Measurements from ENCODE around the gene CSNK1G2. TPM values are rescaled to one million over a fixed set of nuclear protein-coding genes. Genes with fewer than 3 reads are reported as not detected.

CSNK1G2 gene
- total and polyA plus RNA-seq, 11 donors = 18.2 to 42.7 (median 24.6) TPM

- Histone ChIP-seq H3K4me1 (peaks cover 0 to 20% (median 10%) of the 10 kb centered on the region in 12 donors), H3K27ac (no peak overlapping the region), H3K36me3 (peaks cover 0 to 44% (median 25%) of the 10 kb centered on the region in 9 donors), H3K9me3 (peaks cover 0 to 2% (median 0%) of the 10 kb centered on the region in 12 donors), H3K4me3 (no peak overlapping the region), H3K27me3 (no peaks in the 10 kb centered on the region)
- 89 to 92% (median 91%) methylated on average over 8 to 16 of the region's 16 CpGs for WGBS, 4 donors
- intact Hi-C loops (cut with DNase I) = loop anchor here in 4 of 10 donors (5.0 to 10.0 kb wide), 4 partner anchors 142 to 389 kb away; no protein-coding TSS in a partner anchor
- DNase-seq (no peak), ATAC-seq (no peak)
- TF ChIP-seq CTCF (IDR thresholded peaks at IDR 0.05) (no peak), POLR2A (IDR thresholded peaks at IDR 0.05) (no peak)
Measured at GRCh38 chr19:1925544-1925943, 15.4 kb upstream of the CSNK1G2 start.

GRCh38 chr19:1929021-1929742, 11.8 kb upstream of the CSNK1G2 start:
- intact Hi-C loops (cut with DNase I) = loop anchor here in 6 of 10 donors (2.0 to 10.0 kb wide), 7 partner anchors 64 to 386 kb away; no protein-coding TSS in a partner anchor
- peak; percentile 73 to 89 (median 78) for DNase-seq
- WGBS, 4 donors = 10 to 28% (median 16%) methylated on average over 25 to 42 of the region's 42 CpGs
- TF ChIP-seq CTCF (IDR thresholded peaks at IDR 0.05) (peak; percentile 82 to 95 (median 90)), POLR2A (IDR thresholded peaks at IDR 0.05) (no peak)
- H3K4me3 ChIP-seq = peak overlapping the region in 11 of 12 donors; percentile 21 to 59 (median 45)
- peaks cover 0 to 15% (median 10%) of the 10 kb centered on the region in 12 donors for H3K4me1 ChIP-seq
- H3K9me3 ChIP-seq = peaks cover 0 to 5% (median 0%) of the 10 kb centered on the region in 12 donors
- H3K27me3 ChIP-seq = no peaks in the 10 kb centered on the region
- peak; percentile 62 to 94 (median 90) for ATAC-seq
- no peak overlapping the region for H3K27ac ChIP-seq
- H3K36me3 ChIP-seq = peaks cover 0 to 12% (median 6%) of the 10 kb centered on the region in 9 donors

GRCh38 chr19:1931445-1931844, 9.5 kb upstream of the CSNK1G2 start:
- Histone ChIP-seq H3K36me3 (no peaks in the 10 kb centered on the region), H3K9me3 (peaks cover 0 to 12% (median 0%) of the 10 kb centered on the region in 12 donors), H3K27ac (no peak overlapping the region), H3K27me3 (no peaks in the 10 kb centered on the region), H3K4me1 (peaks cover 0 to 23% (median 13%) of the 10 kb centered on the region in 12 donors), H3K4me3 (no peak overlapping the region)
- intact Hi-C loops (cut with DNase I) = loop anchor here in 3 of 10 donors (5.0 to 10.0 kb wide), 4 partner anchors 86 to 143 kb away; partner anchors contain the start of gene BTBD2 (in 1 of the 3)
- TF ChIP-seq POLR2A (IDR thresholded peaks at IDR 0.05) (no peak), CTCF (IDR thresholded peaks at IDR 0.05) (no peak)
- ATAC-seq = no peak
- 83 to 100% (median 93%) methylated on average over 1 of the region's 1 CpG for WGBS, 4 donors
- DNase-seq = no peak

- Histone ChIP-seq H3K9me3 (peaks cover 0 to 12% (median 0%) of the 10 kb centered on the region in 12 donors), H3K27ac (no peak overlapping the region), H3K27me3 (no peaks in the 10 kb centered on the region), H3K4me3 (no peak overlapping the region), H3K4me1 (peaks cover 0 to 23% (median 13%) of the 10 kb centered on the region in 12 donors), H3K36me3 (no peaks in the 10 kb centered on the region)
- no peak for DNase-seq
- no peak for ATAC-seq
- intact Hi-C loops (cut with DNase I) = loop anchor here in 3 of 10 donors (5.0 to 10.0 kb wide), 4 partner anchors 85 to 142 kb away; partner anchors contain the start of gene BTBD2 (in 1 of the 3)
- WGBS, 4 donors = 83 to 94% (median 91%) methylated on average over 8 of the region's 8 CpGs
- TF ChIP-seq POLR2A (IDR thresholded peaks at IDR 0.05) (no peak), CTCF (IDR thresholded peaks at IDR 0.05) (no peak)
Measured at GRCh38 chr19:1932395-1932794, 8.6 kb upstream of the CSNK1G2 start.
